Ectodermal cell (in vitro differentiated cells): Measurements from ENCODE around the gene POLR1E.
"Not testable (repeated sequence)": the region's sequence is repeated elsewhere in the genome, so short reads cannot be mapped to it uniquely, and the experiment has no call there.

Experiments
- H3K27ac ChIP-seq: 2 replicates; pipeline ENCODE4 v1.7.0; 2013; ENCODE audit warnings: mild to moderate bottlenecking, low read depth, low read length; ENCODE audit not compliant: insufficient read depth, poor library complexity, severe bottlenecking
- H3K27me3 ChIP-seq: 2 replicates; pipeline ENCODE4 v1.7.0; 2013; ENCODE audit warnings: mild to moderate bottlenecking, low read length; ENCODE audit not compliant: insufficient read depth, control insufficient read depth, poor library complexity, severe bottlenecking
- H3K36me3 ChIP-seq: one replicate; pipeline ENCODE4 v1.7.0; 2013; ENCODE audit warnings: low read length; ENCODE audit not compliant: control insufficient read depth, insufficient read depth
- H3K4me1 ChIP-seq: one replicate; pipeline ENCODE4 v1.7.0; 2013; ENCODE audit warnings: low read length; ENCODE audit not compliant: control insufficient read depth, insufficient read depth
- H3K4me3 ChIP-seq: 2 replicates; pipeline ENCODE4 v1.7.0; 2013; ENCODE audit warnings: low read depth, low read length, control low read depth; ENCODE audit not compliant: insufficient read depth
- H3K9me3 ChIP-seq: 2 replicates; pipeline ENCODE4 v1.7.0; 2013; ENCODE audit warnings: mild to moderate bottlenecking, low read length, moderate library complexity; ENCODE audit not compliant: control insufficient read depth
- WGBS, 2 experiments: methylation state at CpG; one replicate each; pipeline ENCODE4 v1.1.7; 2013; ENCODE audit warnings: missing lambda C conversion rate in 2 of 2; 5-methylcytosine and 5-hydroxymethylcytosine counted together

The POLR1E gene

DNA sequence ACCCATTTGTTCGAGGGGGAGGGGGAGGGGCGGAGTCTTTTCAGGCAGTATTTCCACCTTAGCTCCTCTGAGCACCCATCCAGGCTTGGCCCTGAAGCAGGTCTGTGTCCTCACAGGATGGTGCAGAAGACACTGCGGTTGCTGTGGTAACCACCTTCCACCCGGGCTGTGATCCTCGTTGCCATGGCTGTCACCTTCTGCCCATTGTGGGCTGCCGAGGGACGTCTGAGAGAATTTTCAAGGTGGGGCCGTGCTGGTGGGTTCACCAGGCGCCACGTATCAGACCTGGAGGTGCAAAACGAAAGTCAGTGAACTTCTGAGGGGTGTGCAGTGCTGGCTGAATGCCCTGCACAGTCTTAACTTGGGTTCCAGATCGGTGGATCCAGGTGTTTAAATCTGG, 26.7 kb downstream of the POLR1E start:
- WGBS, 2 experiments, result 88 to 89% methylated on average over 12 of the region's 12 CpGs
- Histone ChIP-seq H3K4me1 (no peaks in the 10 kb centered on the region), H3K4me3 (no peak overlapping the region), H3K27ac (no peak overlapping the region), H3K9me3 (no peaks in the 10 kb centered on the region), H3K27me3 (no peaks in the 10 kb centered on the region), H3K36me3 (peaks cover 12% of the 10 kb centered on the region)

DNA sequence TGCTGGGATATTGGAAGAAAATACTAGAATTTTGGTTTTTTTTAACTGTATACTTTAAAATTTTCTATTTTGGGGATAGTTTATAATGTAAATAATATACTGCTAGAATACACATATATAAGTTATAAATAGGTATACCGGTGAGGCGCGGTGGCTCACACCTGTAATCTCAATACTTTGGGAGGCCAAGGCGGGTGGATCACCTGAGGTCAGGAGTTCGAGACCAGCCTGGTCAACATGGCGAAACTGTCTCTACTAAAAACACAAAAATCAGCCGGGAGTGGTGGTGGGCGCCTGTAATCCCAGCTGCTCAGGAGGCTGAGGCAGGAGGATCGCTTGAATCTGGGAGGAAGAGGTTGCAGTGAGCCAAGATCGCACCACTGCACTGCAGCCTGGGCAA, 28.7 kb downstream of the POLR1E start:
- H3K4me1 ChIP-seq, H3K4me3 ChIP-seq, H3K27me3 ChIP-seq, H3K27ac ChIP-seq, H3K9me3 ChIP-seq: not testable (repeated sequence)
- WGBS, 2 experiments, result 93 to 97% methylated on average over 9 to 10 of the region's 10 CpGs
- peaks cover 28% of the 10 kb centered on the region for H3K36me3 ChIP-seq

DNA sequence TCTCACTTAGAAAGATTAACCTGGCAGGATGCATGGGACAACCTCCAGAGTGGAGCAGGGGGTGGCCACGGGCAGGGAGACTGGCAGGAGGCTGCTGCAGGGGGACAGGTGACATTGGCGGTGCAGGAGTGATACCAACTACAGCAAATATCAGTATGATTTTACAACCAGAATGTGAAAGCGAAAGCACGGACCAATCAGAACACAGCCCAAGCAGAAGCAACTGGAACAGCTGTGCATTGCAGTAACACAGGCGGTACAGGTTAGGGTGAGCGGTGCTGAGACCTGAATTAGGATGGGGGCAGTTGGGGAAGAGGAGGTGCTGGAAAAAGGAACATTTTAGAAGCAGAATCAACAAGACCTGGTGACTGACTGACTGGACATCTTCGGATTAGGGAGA, 29.3 kb downstream of the POLR1E start:
- 95 to 97% methylated on average over 7 of the region's 7 CpGs for WGBS, 2 experiments
- Histone ChIP-seq H3K4me3 (no peak overlapping the region), H3K9me3 (no peaks in the 10 kb centered on the region), H3K4me1 (no peaks in the 10 kb centered on the region), H3K27ac (no peak overlapping the region), H3K27me3 (no peaks in the 10 kb centered on the region), H3K36me3 (peaks cover 31% of the 10 kb centered on the region)

DNA sequence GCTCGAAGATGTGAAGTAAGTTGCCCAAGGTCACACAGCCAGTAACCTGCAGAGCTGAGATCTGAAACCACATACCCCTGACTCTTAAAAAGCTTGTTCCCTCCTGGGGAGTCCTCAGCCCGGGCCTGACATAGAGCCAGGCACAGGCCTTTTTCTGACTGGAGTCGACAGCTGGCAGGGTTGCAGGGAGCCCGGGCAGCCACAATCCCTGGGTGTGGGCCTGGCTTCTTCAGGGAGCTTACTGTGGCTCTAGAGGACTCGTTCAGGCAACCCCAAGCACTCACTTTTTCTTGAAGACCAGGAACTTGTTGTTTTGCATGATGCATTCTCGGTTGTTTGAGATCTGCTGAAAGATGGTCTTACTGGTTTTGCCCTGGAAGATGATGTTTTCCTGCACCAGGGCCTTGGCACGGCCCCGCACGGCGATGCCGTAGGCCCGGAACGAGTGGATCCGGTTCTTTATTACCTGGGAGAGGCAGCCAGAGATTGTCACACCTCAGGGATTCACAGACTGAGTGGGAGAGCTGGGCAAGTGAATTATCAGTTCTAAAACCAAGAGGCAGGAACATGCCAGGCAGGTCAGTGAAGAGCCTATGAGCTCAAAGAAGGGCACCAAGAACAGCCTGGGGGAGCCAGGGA, 30.0 kb downstream of the POLR1E start:
- 92 to 95% methylated on average over 14 of the region's 14 CpGs for WGBS, 2 experiments
- peaks cover 35% of the 10 kb centered on the region for H3K36me3 ChIP-seq
- no peaks in the 10 kb centered on the region for H3K4me1 ChIP-seq
- no peak overlapping the region for H3K4me3 ChIP-seq
- H3K27me3 ChIP-seq, result no peaks in the 10 kb centered on the region
- H3K9me3 ChIP-seq, result no peaks in the 10 kb centered on the region
- no peak overlapping the region for H3K27ac ChIP-seq

DNA sequence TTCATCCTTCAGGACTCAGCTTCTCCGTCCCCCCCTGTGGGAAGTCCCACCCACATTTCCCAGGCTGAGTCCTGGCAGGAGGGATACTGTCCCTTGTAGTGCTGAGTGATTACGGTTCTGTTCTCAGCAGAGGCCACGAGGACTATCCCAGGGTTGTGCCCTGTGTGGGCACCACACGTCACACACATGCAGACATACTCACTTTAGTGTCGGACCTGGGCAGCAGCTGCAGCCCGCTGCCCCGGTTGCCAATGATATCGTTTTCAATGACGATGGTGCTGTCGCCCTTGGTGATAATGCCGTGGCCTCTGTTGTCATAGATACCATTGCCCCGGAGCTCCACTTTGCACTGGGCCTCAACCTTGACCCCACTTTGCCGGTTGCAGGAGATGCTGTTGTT, 32.2 kb downstream of the POLR1E start:
- Histone ChIP-seq H3K27ac (no peak overlapping the region), H3K36me3 (peaks cover 45% of the 10 kb centered on the region), H3K4me3 (no peak overlapping the region), H3K27me3 (no peaks in the 10 kb centered on the region), H3K9me3 (no peaks in the 10 kb centered on the region), H3K4me1 (no peaks in the 10 kb centered on the region)
- WGBS, 2 experiments, result 93 to 94% methylated on average over 13 of the region's 13 CpGs

DNA sequence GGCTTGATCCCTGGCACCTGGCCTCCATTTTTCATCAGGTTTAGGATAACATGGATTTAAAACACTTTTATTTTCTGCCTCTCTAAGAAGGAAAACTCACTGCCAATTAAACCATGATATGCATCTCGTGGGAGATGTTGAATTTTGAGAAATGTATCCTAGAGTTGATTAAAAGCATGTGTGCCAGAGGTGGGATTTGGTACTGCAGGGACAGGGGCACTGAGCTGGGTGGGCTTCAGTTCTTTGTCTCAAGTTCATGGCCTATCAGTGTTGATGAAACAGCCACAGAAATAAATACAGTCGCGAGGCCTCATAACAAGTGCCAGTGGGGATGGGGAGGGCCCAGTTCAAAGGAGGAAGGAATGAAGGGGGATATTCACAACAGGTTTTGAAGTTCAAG, 34.9 kb downstream of the POLR1E start:
- Histone ChIP-seq H3K4me3 (no peak overlapping the region), H3K9me3 (no peaks in the 10 kb centered on the region), H3K36me3 (peaks cover 63% of the 10 kb centered on the region), H3K27ac (no peak overlapping the region), H3K27me3 (no peaks in the 10 kb centered on the region), H3K4me1 (no peaks in the 10 kb centered on the region)
- 96 to 97% methylated on average over 3 of the region's 3 CpGs for WGBS, 2 experiments

DNA sequence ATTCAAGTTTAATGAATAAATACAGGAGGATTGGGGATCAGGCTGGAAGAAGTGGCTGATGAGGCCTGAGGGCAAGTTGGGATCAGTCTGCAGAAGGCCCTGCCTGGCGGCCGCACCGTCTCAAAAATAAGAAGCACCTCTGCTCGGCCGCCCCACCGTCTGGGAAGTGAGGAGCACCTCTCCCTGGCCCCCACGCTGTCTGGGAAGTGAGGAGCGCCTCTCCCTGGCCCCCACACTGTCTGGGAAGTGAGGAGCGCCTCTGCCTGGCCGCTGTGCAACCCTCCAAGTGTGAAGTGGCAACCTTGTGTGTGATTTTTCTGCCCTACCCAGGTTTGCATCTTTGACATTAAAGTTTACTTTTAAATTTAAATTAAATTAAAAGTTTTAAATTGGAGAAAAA, 35.4 kb downstream of the POLR1E start:
- H3K27ac ChIP-seq, result no peak overlapping the region
- H3K9me3 ChIP-seq, result no peaks in the 10 kb centered on the region
- H3K27me3 ChIP-seq, result no peaks in the 10 kb centered on the region
- 93 to 97% methylated on average over 10 of the region's 10 CpGs for WGBS, 2 experiments
- peaks cover 59% of the 10 kb centered on the region for H3K36me3 ChIP-seq
- no peaks in the 10 kb centered on the region for H3K4me1 ChIP-seq
- no peak overlapping the region for H3K4me3 ChIP-seq

DNA sequence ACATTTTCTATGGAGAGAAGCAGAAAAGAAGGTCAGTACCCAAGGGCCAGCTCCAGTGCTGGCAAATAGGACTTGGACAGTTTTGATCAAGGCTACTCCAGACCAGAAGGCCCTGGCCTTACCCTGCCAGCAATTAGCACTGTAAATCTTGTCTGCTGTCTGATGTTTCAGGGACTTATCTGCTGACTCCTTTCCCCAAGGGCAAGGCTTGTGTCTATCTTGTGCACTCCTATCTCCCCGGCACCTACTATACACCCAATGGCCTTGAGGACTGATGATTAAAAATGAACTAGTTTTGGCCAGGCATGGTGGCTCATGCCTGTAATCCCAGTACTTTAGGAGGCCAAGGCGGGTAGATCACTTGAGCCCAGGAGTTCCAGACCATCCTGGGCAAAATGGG, 37.2 kb downstream of the POLR1E start:
- H3K36me3 ChIP-seq, result peaks cover 61% of the 10 kb centered on the region
- H3K27me3 ChIP-seq, result no peaks in the 10 kb centered on the region
- 88 to 96% methylated on average over 2 of the region's 2 CpGs for WGBS, 2 experiments

DNA sequence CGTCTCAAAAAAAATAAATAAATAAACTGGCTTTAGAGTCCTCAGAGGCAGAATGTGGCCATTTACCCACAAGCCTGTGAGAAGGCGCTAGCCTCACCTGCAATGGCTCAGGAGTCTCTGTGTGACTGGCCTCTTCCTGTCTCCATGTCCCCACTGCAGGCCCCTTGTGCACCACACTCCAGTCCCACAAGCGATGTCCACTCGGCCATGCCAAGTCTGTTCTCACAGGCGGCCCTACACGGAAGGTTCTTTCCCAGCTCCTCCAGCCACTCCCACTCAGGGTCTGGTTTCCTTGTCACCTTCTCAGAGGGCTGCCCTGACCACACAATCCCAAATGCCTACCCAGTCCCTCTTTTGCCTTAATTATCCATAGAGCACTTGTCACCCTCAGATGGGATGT, 38.2 kb downstream of the POLR1E start:
- no peaks in the 10 kb centered on the region for H3K9me3 ChIP-seq
- H3K4me1 ChIP-seq, result no peaks in the 10 kb centered on the region
- H3K36me3 ChIP-seq, result peaks cover 60% of the 10 kb centered on the region
- H3K4me3 ChIP-seq, result no peak overlapping the region
- WGBS, 2 experiments, result 94 to 96% methylated on average over 6 of the region's 6 CpGs
- no peak overlapping the region for H3K27ac ChIP-seq
- H3K27me3 ChIP-seq, result no peaks in the 10 kb centered on the region

More for the DNA sequence above, 37.2 kb downstream of the POLR1E start:
- H3K27ac ChIP-seq, result no peak overlapping the region
- no peaks in the 10 kb centered on the region for H3K9me3 ChIP-seq
- H3K4me3 ChIP-seq, result no peak overlapping the region
- no peaks in the 10 kb centered on the region for H3K4me1 ChIP-seq

DNA sequence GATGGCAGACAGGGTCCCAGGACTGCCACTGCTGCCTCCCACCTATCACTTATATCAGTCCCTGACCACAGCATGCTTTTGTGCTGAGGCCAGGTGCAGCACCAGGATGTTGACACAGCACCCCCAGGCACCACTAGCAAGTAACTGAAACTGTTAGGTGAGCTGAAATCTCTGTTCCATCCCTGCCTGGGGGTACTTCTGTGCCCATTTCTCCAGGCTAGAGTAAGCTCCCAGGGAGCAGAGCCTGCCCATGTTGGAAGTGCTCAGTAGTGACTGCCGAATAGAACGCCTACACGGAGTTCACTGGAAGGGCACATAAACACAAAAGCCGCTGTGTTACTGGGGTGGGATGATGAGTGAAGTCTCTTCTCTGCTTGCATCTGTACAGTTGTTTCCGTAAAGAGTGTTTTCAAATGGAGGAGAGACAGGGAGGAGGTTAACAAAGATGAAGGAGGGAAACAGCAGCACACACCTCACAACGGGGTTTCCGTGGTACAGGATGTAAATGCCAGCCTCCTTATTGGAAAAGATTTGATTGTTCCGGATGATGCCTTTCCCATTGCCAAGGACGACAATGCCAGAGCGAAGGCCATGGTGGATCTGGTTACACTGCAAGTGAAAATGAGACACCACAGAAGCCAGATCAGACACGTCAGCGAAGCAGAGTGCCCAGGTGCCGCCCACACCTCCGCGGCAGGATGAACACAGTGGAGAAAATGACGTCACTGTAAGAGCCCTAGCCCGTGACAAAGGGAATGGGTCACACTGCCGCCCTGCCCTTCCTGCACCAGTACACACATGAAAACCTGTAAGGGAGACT, 43.1 kb downstream of the POLR1E start:
- no peaks in the 10 kb centered on the region for H3K4me1 ChIP-seq
- H3K4me3 ChIP-seq, result no peak overlapping the region
- H3K36me3 ChIP-seq, result peaks cover 51% of the 10 kb centered on the region
- WGBS, 2 experiments, result 96% methylated on average over 18 of the region's 18 CpGs
- no peaks in the 10 kb centered on the region for H3K9me3 ChIP-seq
- H3K27ac ChIP-seq, result no peak overlapping the region
- no peaks in the 10 kb centered on the region for H3K27me3 ChIP-seq
